ENCODE measurements around the gene ZNF205. TPM values are rescaled to one million over a fixed set of nuclear protein-coding genes. Genes with fewer than 3 reads are reported as not detected.
"Not testable (repeated sequence)": the region's sequence is repeated elsewhere in the genome, so short reads cannot be mapped to it uniquely, and the experiment has no call there.

The ZNF205 gene
- total and polyA plus RNA-seq, 4 experiments from 2014 or later, result 0.20 TPM; not detected in 3

DNA sequence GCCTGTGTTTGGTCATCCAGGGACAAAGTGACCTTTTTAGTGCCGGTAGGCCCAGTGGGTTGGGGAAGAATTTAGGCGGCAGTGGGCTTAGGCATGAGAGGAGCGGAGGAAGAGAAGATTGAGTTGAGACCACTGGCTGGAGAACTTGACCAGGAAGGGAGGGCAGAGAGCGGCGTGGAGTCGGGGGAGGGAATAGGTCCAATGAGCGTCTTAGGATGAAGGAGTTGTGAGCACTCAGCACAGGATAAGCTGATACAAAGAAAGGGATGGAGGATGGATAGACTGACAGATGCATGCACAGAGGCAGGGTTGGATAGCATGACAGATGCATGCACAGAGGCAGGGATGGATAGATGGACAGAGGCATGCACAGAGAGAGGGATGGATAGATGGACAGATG, 38.9 kb upstream of the ZNF205 start:
- POLR2A ChIA-PET (ENCODE audit: partially characterized antibody), result interaction anchor here (4.8 to 11.4 kb wide), 4 partner anchors 7 to 55 kb away, joined by 37 to 217 read pairs (median 68); partner anchors contain the start of gene IL32
- H3K27ac ChIP-seq (ENCODE audit: low read depth, low read length), result peak overlapping the region; percentile 77
- DNase-seq, result no peak

DNA sequence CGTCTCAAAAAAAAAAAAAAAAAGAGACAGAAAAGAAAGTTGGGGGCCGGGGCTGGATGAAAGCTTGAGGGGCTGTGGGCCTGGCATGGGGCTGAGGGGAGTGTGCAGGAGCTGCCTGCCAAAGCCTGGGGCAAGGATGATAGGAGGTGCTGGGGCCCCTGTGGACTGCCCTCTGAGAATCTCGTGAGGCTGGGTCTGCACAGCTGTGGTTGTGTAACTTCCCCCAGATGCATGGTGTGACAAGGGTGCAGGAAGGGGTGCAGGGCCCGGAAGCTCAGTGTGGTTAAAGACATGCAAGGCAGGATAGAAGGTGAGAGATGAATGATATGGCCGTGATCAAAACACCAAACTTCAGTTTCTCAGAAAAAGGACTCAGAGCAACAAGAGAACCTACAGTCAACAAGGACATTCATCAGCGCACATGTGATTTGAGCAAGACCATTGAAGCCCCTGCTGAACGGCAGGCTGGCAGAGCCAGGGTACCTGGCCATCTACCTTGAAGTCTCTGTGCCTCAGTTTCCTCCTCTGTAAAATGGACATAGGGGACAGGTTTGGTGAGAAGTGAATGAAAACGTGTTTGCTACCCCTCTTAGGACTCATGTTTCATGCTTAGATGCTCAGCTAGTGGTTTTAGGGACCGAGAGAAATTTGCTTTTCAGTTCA, 37.4 kb upstream of the ZNF205 start:
- peak; percentile 90 to 96 (median 91) for DNase-seq
- H3K9me3 ChIP-seq (ENCODE audit: control insufficient read depth in 1 of 2, low read length in 2 of 2), result no peaks in the 10 kb centered on the region
- Mint-ChIP-seq H3K4me3 (peak overlapping the region; percentile 74 to 87 (median 83)), H3K27me3 (no peaks in the 10 kb centered on the region), H3K27ac (peak overlapping the region; percentile 91 to 99 (median 97)), H3K9me3 (peaks cover 0 to 2% (median 0%) of the 10 kb centered on the region in 8 donors), H3K4me1 (peaks cover 69 to 98% (median 85%) of the 10 kb centered on the region in 4 donors), H3K36me3 (peaks cover 3 to 16% of the 10 kb centered on the region in 2 donors)
- no peaks in the 10 kb centered on the region for H3K36me3 ChIP-seq (ENCODE audit: insufficient read depth, low read length)
- H3K4me3 ChIP-seq (ENCODE audit: low read length in 2 of 2), result peak overlapping the region; percentile 4 to 29
- H3K27me3 ChIP-seq (ENCODE audit: insufficient read depth, low read length), result no peaks in the 10 kb centered on the region
- H3K27ac ChIP-seq (ENCODE audit: low read depth, low read length), result peak overlapping the region; percentile 77
- peaks cover 98% of the 10 kb centered on the region for H3K4me1 ChIP-seq (ENCODE audit: insufficient read depth, low read length)
- ChIA-PET POLR2A (ENCODE audit: partially characterized antibody) (interaction anchor here (0.8 to 11.4 kb wide), 31 partner anchors 8 to 1400 kb away, joined by 3 to 217 read pairs (median 6); partner anchors contain the start of genes HCFC1R1, IL32, THOC6 and ZNF174), CTCF (ENCODE audit: partially characterized antibody) (interaction anchor here (0.7 to 8.2 kb wide), 18 partner anchors 10 to 578 kb away, joined by 3 to 78 read pairs (median 4); partner anchors contain the start of genes IL32, TNFRSF12A, ZNF213 and ZSCAN10)
- intact Hi-C loops (cut with micrococcal nuclease), result loop anchor here (1.0 to 2.0 kb wide), 3 partner anchors 10 to 31 kb away; partner anchors contain the start of gene IL32

More for the DNA sequence above, 38.9 kb upstream of the ZNF205 start:
- Histone ChIP-seq H3K4me3 (ENCODE audit: low read length in 2 of 2) (peak overlapping the region in 1 of 2 donors; percentile 26), H3K4me1 (ENCODE audit: insufficient read depth, low read length) (peaks cover 96% of the 10 kb centered on the region), H3K9me3 (ENCODE audit: control insufficient read depth in 1 of 2, low read length in 2 of 2) (no peaks in the 10 kb centered on the region), H3K36me3 (ENCODE audit: insufficient read depth, low read length) (peaks cover 7% of the 10 kb centered on the region), H3K27me3 (ENCODE audit: insufficient read depth, low read length) (no peaks in the 10 kb centered on the region)
- Mint-ChIP-seq H3K36me3 (peaks cover 16 to 26% of the 10 kb centered on the region in 2 donors), H3K4me1 (peaks cover 67 to 96% (median 81%) of the 10 kb centered on the region in 4 donors), H3K9me3 (peaks cover 0 to 1% (median 0%) of the 10 kb centered on the region in 8 donors), H3K27me3 (no peaks in the 10 kb centered on the region), H3K27ac (peak overlapping the region; percentile 91 to 99 (median 97)), H3K4me3 (peak overlapping the region; percentile 74 to 87 (median 82))
- CTCF ChIA-PET (ENCODE audit: partially characterized antibody), result interaction anchor here (4.8 to 8.2 kb wide), 3 partner anchors 9 to 25 kb away, joined by 33 to 78 read pairs (median 57); partner anchors contain the start of genes IL32 and ZSCAN10
- intact Hi-C loops (cut with micrococcal nuclease), result no loop called here

DNA sequence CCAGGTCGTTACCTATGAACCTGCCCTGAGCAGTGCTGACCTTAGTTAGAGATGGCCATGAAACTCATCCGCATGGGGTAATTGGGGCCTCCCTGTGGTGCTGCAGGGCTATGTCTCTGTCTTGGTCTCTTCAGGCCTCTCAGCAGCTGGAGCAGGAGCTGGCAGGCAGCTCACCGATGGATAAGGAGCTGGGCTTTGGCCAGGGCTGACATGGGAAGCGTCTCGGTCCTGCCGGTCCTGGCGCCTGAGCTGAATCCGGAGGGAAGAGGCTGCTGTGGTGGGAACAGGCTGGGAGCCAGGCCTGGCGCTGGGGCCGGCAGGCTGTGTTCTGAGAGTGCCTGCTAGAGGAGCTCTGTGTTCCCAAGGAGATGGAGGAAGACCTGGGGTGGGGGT, 36.9 kb upstream of the ZNF205 start:
- peak overlapping the region; percentile 74 to 87 (median 83) for H3K4me3 Mint-ChIP-seq
- H3K36me3 ChIP-seq (ENCODE audit: insufficient read depth, low read length), result no peaks in the 10 kb centered on the region
- H3K27me3 Mint-ChIP-seq, result no peaks in the 10 kb centered on the region
- CTCF ChIA-PET (ENCODE audit: partially characterized antibody), result interaction anchor here (1.2 to 8.2 kb wide), 14 partner anchors 10 to 85 kb away, joined by 3 to 78 read pairs (median 12); partner anchors contain the start of genes IL32, TNFRSF12A and ZSCAN10
- peaks cover 98% of the 10 kb centered on the region for H3K4me1 ChIP-seq (ENCODE audit: insufficient read depth, low read length)
- H3K9me3 ChIP-seq (ENCODE audit: control insufficient read depth in 1 of 2, low read length in 2 of 2), result no peaks in the 10 kb centered on the region
- peak in 1 of 5 donors; percentile 26 for DNase-seq
- H3K27ac Mint-ChIP-seq, result peak overlapping the region; percentile 91 to 99 (median 97)
- peaks cover 0 to 11% of the 10 kb centered on the region in 2 donors for H3K36me3 Mint-ChIP-seq
- H3K4me3 ChIP-seq (ENCODE audit: low read length in 2 of 2), result peak overlapping the region; percentile 4 to 29
- no peaks in the 10 kb centered on the region for H3K27me3 ChIP-seq (ENCODE audit: insufficient read depth, low read length)
- H3K9me3 Mint-ChIP-seq, result peaks cover 0 to 2% (median 0%) of the 10 kb centered on the region in 8 donors
- peaks cover 66 to 97% (median 84%) of the 10 kb centered on the region in 4 donors for H3K4me1 Mint-ChIP-seq
- POLR2A ChIA-PET (ENCODE audit: partially characterized antibody), result interaction anchor here (0.6 to 11.4 kb wide), 27 partner anchors 9 to 381 kb away, joined by 3 to 217 read pairs (median 7); partner anchors contain the start of genes HCFC1R1, IL32, THOC6 and ZNF174
- intact Hi-C loops (cut with micrococcal nuclease), result loop anchor here (1.0 to 2.0 kb wide), 3 partner anchors 10 to 31 kb away; partner anchors contain the start of gene IL32
- peak overlapping the region; percentile 77 for H3K27ac ChIP-seq (ENCODE audit: low read depth, low read length)

DNA sequence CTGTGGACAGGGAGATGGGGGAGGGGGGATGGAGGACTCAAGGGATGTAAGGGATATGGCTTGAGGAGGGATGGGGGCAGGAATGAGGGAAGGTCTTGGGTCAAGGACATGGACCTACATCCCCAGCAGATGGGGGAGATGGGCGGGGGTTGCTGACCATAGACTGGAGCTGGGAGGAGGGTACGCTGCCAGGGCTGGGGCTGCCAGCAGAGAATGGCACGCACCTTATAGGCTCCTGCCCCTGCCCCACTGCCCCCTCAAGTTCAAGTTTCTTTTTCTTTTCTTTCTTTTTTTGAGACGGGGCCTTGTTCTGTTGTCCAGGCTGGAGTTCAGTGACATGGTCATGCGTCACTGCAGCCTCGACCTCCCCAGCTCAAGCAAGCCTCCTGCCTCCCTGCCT, 36.4 kb upstream of the ZNF205 start:
- Mint-ChIP-seq H3K4me1 (peaks cover 68 to 97% (median 83%) of the 10 kb centered on the region in 4 donors), H3K4me3 (peak overlapping the region; percentile 80 to 94 (median 83)), H3K27ac (peak overlapping the region; percentile 91 to 99 (median 97)), H3K36me3 (peaks cover 2 to 13% of the 10 kb centered on the region in 2 donors)
- H3K9me3 Mint-ChIP-seq; H3K9me3 ChIP-seq (ENCODE audit: control insufficient read depth in 1 of 2, low read length in 2 of 2); H3K27me3 ChIP-seq (ENCODE audit: insufficient read depth, low read length); DNase-seq; H3K27me3 Mint-ChIP-seq; H3K36me3 ChIP-seq (ENCODE audit: insufficient read depth, low read length): not testable (repeated sequence)
- Histone ChIP-seq H3K4me3 (ENCODE audit: low read length in 2 of 2) (peak overlapping the region in 1 of 2 donors; percentile 52), H3K27ac (ENCODE audit: low read depth, low read length) (peak overlapping the region; percentile 77), H3K4me1 (ENCODE audit: insufficient read depth, low read length) (peaks cover 98% of the 10 kb centered on the region)
- POLR2A ChIA-PET (ENCODE audit: partially characterized antibody), result interaction anchor here (0.6 to 11.4 kb wide), 19 partner anchors 9 to 380 kb away, joined by 3 to 217 read pairs (median 12); partner anchors contain the start of genes IL32, ZNF174, ZNF213 and ZSCAN10
- intact Hi-C loops (cut with micrococcal nuclease), result loop anchor here (1.0 to 2.0 kb wide), 3 partner anchors 11 to 30 kb away; partner anchors contain the start of gene IL32
- CTCF ChIA-PET (ENCODE audit: partially characterized antibody), result interaction anchor here (1.0 to 8.2 kb wide), 13 partner anchors 9 to 85 kb away, joined by 3 to 78 read pairs (median 13); partner anchors contain the start of genes IL32 and ZSCAN10

DNA sequence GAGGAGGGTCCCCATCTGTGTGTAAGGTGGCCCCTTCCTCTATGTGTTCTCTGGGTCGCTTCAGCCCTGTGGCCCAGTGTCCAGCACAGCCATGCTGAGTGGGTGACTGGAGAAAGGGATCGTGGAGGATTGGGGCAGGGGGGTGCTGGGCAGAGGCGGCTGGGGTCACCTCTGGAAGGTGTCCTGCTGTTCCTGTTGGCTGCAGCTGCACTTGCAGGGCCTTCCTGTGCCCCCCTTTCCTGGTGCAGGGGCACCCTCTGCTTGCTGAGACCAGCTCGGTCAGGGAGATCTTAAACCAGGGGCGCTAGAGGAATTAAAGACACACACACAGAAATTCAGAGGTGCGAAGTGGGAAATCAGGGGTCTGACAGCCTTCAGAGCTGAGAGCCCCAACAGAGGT, 35.8 kb upstream of the ZNF205 start:
- ChIA-PET POLR2A (ENCODE audit: partially characterized antibody) (interaction anchor here (1.0 to 11.4 kb wide), 17 partner anchors 10 to 207 kb away, joined by 3 to 217 read pairs (median 14); partner anchors contain the start of genes IL32, ZNF213, ZNF263 and ZSCAN10), CTCF (ENCODE audit: partially characterized antibody) (interaction anchor here (1.0 to 8.2 kb wide), 15 partner anchors 10 to 53 kb away, joined by 3 to 78 read pairs (median 11); partner anchors contain the start of genes IL32 and ZSCAN10)
- Mint-ChIP-seq H3K36me3 (peaks cover 5 to 14% of the 10 kb centered on the region in 2 donors), H3K4me1 (peaks cover 66 to 97% (median 82%) of the 10 kb centered on the region in 4 donors), H3K27me3 (no peaks in the 10 kb centered on the region), H3K4me3 (peak overlapping the region; percentile 75 to 94 (median 82)), H3K9me3 (peaks cover 0 to 6% (median 0%) of the 10 kb centered on the region in 8 donors), H3K27ac (peak overlapping the region; percentile 91 to 99 (median 97))
- Histone ChIP-seq H3K4me1 (ENCODE audit: insufficient read depth, low read length) (peaks cover 97% of the 10 kb centered on the region), H3K9me3 (ENCODE audit: control insufficient read depth in 1 of 2, low read length in 2 of 2) (no peaks in the 10 kb centered on the region), H3K36me3 (ENCODE audit: insufficient read depth, low read length) (no peaks in the 10 kb centered on the region), H3K27me3 (ENCODE audit: insufficient read depth, low read length) (no peaks in the 10 kb centered on the region), H3K4me3 (ENCODE audit: low read length in 2 of 2) (peak overlapping the region in 1 of 2 donors; percentile 52), H3K27ac (ENCODE audit: low read depth, low read length) (peak overlapping the region; percentile 77)
- DNase-seq, result peak in 1 of 5 donors; percentile 31
- intact Hi-C loops (cut with micrococcal nuclease), result no loop called here

DNA sequence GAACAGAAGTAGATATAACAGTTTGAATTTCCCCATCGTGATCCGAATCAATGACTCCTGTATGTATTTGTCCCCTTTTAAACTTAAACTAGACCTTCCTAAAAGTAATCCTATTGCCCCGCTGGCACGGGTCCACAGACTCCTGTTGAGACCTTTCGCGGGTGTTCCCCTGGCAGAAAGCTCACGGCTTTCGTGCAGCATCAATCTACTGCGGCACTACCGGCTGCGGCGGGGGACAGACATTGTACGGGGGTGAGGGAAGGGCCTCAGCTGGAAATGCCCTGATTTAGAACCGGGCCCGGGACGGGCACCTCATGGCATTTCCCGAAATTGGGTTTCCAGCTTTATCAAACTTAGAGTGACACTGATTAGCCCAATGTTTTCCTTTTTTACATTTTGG, 32.4 kb upstream of the ZNF205 start:
- no peaks in the 10 kb centered on the region for H3K36me3 ChIP-seq (ENCODE audit: insufficient read depth, low read length)
- H3K9me3 Mint-ChIP-seq, result peaks cover 0 to 6% (median 0%) of the 10 kb centered on the region in 8 donors
- H3K27me3 Mint-ChIP-seq, result no peaks in the 10 kb centered on the region
- ChIA-PET CTCF (ENCODE audit: partially characterized antibody) (interaction anchor here (1.3 to 8.2 kb wide), 7 partner anchors 14 to 49 kb away, joined by 5 to 78 read pairs (median 7); partner anchors contain the start of genes IL32 and ZSCAN10), POLR2A (ENCODE audit: partially characterized antibody) (interaction anchor here (1.4 to 11.4 kb wide), 3 partner anchors 13 to 21 kb away, joined by 7 to 217 read pairs (median 8); partner anchors contain the start of genes IL32 and ZSCAN10)
- peaks cover 49 to 94% (median 70%) of the 10 kb centered on the region in 4 donors for H3K4me1 Mint-ChIP-seq
- no peak overlapping the region for H3K4me3 ChIP-seq (ENCODE audit: low read length in 2 of 2)
- DNase-seq, result no peak
- H3K4me3 Mint-ChIP-seq, result peak overlapping the region in 5 of 8 donors; percentile 2 to 49 (median 38)
- H3K27ac Mint-ChIP-seq, result peak overlapping the region; percentile 64 to 93 (median 91)
- H3K27ac ChIP-seq (ENCODE audit: low read depth, low read length), result no peak overlapping the region
- peaks cover 5 to 14% of the 10 kb centered on the region in 2 donors for H3K36me3 Mint-ChIP-seq
- no peaks in the 10 kb centered on the region for H3K9me3 ChIP-seq (ENCODE audit: control insufficient read depth in 1 of 2, low read length in 2 of 2)
- intact Hi-C loops (cut with micrococcal nuclease), result no loop called here
- no peaks in the 10 kb centered on the region for H3K27me3 ChIP-seq (ENCODE audit: insufficient read depth, low read length)
- peaks cover 65% of the 10 kb centered on the region for H3K4me1 ChIP-seq (ENCODE audit: insufficient read depth, low read length)

Data from CD4-positive, alpha-beta memory T cell (primary cell).